Skeletal muscle cell (primary cell): ENCODE measurements around the gene SCAPER.

Source experiments
- DNase-seq: peaks from one replicate; pipeline ENCODE4 v3.0.0-alpha.2; 2010; ENCODE audit warnings: low read depth
- H3K4me3 ChIP-seq: 2 replicates; pipeline ENCODE4 v1.5.1; 2011; ENCODE audit warnings: low read depth, mild to moderate bottlenecking, control low read depth, low read length, moderate library complexity

Gene SCAPER

GRCh38 chr15:76393614-76394013, 511.5 kb downstream of the SCAPER start:
- no peak overlapping the region for H3K4me3 ChIP-seq
- DNase-seq = peak; percentile 66

GRCh38 chr15:76391847-76392246, 513.3 kb downstream of the SCAPER start:
- DNase-seq = peak; percentile 25
- no peak overlapping the region for H3K4me3 ChIP-seq

- DNase-seq = no peak
- no peak overlapping the region for H3K4me3 ChIP-seq
Observed at GRCh38 chr15:76391309-76391708, 513.8 kb downstream of the SCAPER start.

DNA sequence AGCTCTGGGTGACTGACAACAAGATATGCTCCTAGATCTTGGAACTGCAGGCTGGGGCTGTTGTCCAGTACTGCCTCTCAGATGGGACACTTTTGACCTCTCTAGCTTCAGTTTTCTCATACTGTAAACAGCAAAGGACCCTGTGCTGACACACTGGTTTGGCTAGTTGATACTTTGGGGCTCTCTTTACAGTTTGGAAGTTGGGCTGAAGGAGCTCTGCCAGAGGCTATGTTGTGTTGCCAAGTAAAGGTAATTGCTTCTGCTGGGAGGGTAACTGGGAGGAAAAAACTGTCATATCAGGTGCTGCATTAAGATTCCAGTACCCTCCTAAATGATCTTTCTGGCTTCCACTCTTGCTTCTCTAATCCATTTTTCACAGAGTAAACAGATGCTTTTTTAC, 514.6 kb downstream of the SCAPER start:
- H3K4me3 ChIP-seq = no peak overlapping the region
- no peak for DNase-seq

DNA sequence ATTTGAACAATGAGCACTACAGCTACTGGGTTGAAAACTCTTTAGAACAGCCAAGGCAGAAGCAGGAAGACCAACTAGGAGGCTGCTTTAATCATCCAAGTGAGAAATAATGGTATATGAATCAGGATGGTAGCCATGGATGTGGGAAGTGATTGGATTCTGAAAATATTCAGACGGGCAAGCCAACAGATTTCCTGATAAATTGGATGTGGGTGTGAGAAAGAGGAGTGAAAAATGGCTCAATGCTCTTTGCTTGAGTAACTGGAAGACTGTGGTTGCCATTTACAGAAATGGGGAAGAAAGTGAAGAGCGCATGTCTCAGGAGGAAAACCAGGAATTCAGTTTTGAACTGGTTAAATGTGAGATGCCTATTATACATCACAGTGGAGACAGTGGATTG, 518.2 kb downstream of the SCAPER start:
- H3K4me3 ChIP-seq = no peak overlapping the region
- DNase-seq = no peak

DNA sequence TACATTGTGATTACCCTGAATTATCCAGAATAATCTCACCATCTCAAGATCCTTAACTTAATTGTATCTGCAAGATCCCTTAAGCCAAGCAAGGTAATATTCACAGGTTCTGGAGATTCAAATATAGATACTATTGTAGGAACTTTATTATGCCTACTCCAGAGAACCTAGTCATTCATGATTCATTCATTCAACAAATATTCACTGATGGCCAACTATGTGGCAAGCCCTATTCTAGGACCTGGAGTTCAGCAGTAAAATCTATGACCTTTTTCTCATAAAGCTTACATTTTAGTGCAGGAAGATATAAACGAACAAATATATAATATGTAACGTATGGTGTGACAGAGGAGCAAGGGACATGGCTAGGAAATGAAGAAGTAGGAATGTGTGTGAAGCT, 519.0 kb downstream of the SCAPER start:
- peak; percentile 5 for DNase-seq
- H3K4me3 ChIP-seq = no peak overlapping the region

- H3K4me3 ChIP-seq = no peak overlapping the region
- DNase-seq = no peak
Observed at GRCh38 chr15:76384409-76384808, 520.7 kb downstream of the SCAPER start.

DNA sequence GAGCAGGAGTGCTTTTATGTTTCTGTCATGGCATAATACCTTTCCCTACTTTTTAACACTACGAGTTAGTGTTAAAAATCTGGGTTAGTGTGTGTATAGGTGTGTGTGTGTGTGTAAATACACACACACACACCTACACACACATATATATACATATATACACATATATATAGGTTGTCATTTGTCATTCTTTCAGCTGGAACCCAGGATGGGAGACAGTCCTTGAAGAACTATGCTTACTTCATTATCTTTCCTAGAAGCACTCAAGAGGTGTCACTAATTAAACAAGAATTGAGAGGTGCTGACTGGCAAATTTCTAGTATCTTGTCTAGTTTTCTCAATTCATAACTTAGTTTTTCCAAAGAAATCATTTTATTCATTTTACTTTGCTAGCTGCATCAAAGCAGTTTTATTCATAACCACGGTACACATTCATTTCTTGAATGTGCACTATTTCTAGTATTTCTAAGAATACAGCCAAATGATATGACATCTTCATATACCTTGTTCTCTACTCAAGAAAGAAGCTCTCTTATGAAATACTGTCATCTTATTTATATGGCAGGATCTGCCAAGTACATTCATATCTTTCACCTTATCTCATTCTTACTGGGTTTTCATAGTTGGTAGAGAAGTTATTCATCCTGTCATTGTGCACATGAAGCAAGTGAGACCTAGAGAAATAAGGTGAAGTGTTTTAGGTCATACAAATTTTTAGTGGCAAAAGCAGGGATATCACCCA, 522.0 kb downstream of the SCAPER start:
- DNase-seq = no peak
- no peak overlapping the region for H3K4me3 ChIP-seq

DNA sequence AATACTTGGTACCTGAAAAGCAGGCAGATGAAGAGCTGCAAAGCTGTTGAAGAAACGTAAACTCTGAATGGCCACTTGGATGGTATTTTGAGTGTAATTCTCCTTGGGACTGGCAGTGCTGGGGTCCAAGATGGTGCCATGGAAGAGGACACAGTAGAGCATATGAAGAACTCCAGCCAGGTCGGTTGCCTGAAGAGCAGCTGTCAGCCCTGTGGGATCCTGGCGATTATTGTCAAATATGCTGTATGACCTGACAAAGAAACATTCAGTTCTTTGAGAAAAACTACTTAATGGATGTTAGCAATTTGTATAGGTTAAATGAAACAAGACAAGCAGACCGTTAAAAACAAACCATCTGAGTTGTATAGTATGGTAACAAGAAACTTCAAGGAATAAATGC, 523.8 kb downstream of the SCAPER start:
- DNase-seq = no peak
- H3K4me3 ChIP-seq = no peak overlapping the region

- no peak overlapping the region for H3K4me3 ChIP-seq
- DNase-seq = no peak
Observed at GRCh38 chr15:76380249-76380648, 524.9 kb downstream of the SCAPER start.

DNA sequence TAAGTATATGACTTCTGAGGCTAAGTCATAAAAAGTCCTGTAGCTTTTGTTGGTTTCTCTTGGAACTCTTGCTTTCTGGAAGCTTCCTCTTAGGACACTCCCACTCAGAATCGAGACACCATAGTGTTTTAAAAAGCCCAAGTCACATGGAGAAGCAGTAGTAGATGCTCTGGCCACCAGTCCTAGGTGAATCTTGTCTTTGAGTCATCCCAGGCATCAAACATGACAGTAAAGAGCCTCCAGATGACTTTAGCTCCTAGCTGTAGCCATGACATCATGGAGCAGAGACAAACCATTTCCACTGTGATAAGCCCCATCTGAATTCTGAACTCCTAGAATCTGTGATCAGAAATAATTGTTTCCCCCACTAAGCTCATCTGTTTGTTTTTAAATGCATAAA, 526.4 kb downstream of the SCAPER start:
- DNase-seq = no peak

GRCh38 chr15:76377751-76378150, 527.4 kb downstream of the SCAPER start:
- H3K4me3 ChIP-seq = no peak overlapping the region
- no peak for DNase-seq

More for the DNA sequence above, 526.4 kb downstream of the SCAPER start:
- H3K4me3 ChIP-seq = no peak overlapping the region

GRCh38 chr15:76377217-76377616, 527.9 kb downstream of the SCAPER start:
- no peak for DNase-seq
- H3K4me3 ChIP-seq = no peak overlapping the region

- no peak for DNase-seq
- no peak overlapping the region for H3K4me3 ChIP-seq
Observed at GRCh38 chr15:76376816-76377215, 528.3 kb downstream of the SCAPER start.

DNA sequence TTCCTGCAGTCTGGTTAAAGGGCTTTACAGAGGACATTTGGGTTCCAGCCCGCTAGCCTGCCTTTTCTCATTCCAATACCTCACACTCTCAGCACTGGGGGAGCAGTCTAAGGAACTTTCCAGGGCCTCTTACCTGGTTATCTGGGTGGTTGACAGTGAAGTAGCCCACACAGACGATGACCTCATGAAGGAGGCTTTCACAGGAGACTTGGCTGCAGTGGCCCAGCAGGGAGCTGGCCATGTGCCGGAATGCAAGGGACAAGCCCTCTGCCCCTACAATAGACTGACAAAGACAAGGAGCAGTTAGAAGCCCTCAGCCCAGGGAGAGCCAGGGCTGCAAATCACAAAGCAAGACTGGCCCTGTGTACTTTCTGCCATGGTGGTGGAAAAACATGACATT, 529.1 kb downstream of the SCAPER start:
- no peak for DNase-seq
- H3K4me3 ChIP-seq = no peak overlapping the region

DNA sequence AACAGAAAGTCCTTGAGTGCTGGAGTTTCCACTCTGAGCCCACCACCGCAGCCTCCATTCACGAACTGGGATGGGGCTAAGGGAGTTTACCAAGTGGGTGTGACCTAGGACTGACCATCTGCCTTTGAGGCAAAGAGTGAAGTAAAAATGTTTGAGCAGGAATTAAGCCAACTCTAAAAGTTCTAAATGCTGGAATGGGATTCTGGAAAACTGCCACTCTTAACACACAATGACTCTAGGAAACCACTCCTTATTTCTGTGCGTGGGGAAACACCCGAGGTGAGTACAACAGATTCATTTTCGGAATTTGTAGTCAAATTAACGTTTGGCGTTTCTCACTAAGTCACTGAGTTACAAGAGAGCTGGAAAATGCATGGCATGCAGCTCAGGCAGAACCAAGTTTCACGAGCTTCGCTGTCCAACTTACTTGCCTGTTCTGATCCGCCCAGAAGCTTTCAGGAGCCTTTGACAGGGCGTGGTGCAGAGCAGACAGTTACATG, 537.0 kb downstream of the SCAPER start:
- DNase-seq = no peak
- H3K4me3 ChIP-seq = no peak overlapping the region

GRCh38 chr15:76366714-76367113, 538.4 kb downstream of the SCAPER start:
- no peak overlapping the region for H3K4me3 ChIP-seq
- no peak for DNase-seq

GRCh38 chr15:76363251-76363650, 541.9 kb downstream of the SCAPER start:
- no peak overlapping the region for H3K4me3 ChIP-seq
- DNase-seq = no peak

DNA sequence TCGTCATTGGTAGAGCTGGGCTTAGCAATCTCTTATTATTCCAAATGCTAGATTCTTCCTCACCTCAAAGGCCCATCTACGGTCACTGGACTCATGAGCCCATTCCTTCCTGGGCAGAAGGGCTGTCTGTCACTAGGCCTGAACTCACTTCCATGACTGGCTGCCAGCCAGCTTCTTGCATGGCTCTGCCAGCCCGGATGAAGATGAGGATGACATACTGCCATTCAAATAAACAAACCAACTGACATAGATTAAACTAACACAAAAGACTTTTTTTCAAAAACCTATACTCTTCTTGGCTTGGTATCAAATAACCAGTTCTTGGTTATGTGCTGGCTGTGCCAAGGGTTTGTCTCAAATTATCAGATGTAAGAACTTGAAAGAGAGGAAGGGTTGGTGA, 544.7 kb downstream of the SCAPER start:
- no peak for DNase-seq
- no peak overlapping the region for H3K4me3 ChIP-seq

DNA sequence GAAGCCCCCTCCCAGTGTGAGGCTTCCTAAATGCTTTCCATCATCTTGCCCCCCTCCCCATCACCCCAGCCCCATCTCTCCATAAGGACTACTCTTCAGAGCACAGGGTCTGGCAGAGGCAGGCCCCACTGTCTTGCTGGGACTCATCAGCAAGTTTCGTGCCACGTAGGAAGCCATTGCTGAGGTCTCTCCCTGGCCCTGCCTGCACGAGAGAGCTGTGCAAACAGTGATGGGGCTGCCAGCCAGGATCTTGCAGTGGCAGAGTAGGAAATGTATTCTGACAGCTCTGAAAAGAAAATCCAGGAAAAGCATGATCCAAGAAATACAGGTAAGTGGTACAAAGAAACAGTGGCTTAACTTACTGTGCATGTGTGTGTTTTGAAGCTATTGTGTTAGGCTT, 546.0 kb downstream of the SCAPER start:
- no peak overlapping the region for H3K4me3 ChIP-seq
- DNase-seq = no peak

DNA sequence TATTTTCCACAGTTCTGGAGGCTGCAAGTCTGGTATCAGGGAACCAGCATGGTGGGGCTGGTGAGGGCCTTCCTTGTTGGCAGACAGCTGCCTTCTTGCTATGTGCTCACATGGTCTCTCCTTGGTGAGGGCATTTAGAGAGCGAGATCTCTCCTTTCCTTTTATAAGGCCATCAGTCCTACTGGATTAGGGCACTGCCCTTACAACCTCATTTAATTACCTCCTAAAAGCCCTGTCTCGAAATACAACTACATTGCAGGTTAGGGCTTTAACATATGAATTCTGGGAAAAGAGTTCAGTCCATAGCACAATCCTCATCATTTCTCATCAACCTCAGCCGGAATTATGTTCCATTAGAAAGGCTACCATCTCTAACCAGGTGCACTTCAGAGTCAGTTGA, 546.7 kb downstream of the SCAPER start:
- H3K4me3 ChIP-seq = no peak overlapping the region
- DNase-seq = no peak
